Superior temporal gyrus (tissue), 1 donor: ENCODE measurements around the gene LOC101059915.
"Not testable (repeated sequence)": the region's sequence is repeated elsewhere in the genome, so short reads cannot be mapped to it uniquely, and the experiment has no call there.

Experiments used
- DNase-seq: peaks from one replicate; pipeline ENCODE4 v3.0.0-alpha.2; 2016; ENCODE audit errors: extremely low spot score

The LOC101059915 gene

DNA sequence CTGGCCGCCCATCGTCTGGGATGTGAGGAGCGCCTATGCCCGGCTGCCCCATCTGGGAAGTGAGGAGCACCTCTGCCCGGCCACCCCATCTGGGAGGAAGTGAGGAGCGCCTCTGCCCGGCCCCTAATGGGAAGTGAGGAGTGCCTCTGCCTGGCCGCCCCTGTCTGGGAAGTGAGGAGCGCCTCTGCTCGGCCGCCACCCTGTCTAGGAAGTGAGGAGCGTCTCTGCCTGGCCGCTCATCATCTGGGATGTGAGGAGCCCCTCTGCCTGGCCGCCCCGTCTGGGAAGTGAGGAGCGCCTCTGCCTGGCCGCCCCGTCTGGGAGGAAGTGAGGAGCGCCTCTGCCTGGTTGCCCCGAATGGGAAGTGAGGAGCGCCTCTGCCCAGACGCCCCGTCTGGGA, 8.3 kb downstream of the LOC101059915 start:
- DNase-seq = not testable (repeated sequence)

DNA sequence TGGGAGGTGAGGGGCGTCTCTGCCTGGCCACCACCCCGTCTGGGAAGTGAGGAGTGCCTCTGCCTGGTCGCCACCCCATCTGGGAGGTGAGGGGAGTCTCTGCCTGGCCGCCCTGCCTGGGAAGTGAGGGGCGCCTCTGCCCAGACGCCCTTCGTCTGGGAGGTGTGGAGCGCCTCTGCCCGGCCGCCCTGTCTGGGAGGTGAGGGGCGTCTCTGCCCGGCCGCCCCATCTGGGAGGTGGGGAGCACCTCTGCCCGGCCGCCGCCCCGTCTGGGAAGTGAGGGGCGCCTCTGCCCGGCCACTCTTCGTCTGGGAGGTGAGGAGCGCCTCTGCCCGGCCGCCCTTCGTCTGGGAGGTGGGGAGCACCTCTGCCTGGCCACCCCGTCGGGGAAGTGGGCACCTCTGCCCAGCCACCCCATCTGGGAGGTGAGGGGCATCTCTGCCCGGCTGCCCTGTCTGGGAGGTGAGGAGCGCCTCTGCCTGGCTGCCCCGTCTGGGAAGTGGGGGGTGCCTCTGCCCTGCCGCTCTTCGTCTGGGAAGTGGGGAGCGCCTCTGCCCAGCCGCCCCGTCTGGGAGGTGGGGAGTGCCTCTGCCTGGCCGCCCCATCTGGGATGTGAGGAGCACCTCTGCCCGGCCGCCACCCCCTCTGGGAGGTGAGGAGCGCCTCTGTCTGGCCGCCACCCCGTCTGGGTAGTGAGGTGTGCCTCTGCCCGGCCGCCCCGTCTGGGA, 8.9 kb downstream of the LOC101059915 start:
- DNase-seq = not testable (repeated sequence)

DNA sequence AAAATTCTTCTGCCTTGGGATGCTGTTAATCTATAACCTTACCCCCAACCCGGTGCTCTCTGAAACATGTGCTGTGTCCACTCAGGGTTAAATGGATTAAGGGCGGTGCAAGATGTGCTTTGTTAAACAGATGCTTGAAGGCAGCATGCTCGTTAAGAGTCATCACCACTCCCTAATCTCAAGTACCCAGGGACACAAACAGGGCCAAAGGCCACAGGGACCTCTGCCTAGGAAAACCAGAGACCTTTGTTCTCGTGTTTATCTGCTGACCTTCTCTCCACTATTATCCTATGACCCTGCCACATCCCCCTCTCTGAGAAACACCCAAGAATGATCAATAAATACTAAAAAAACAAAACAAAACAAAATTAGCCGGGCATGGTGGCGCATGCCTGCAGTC, 9.8 kb downstream of the LOC101059915 start:
- not testable (repeated sequence) for DNase-seq

DNA sequence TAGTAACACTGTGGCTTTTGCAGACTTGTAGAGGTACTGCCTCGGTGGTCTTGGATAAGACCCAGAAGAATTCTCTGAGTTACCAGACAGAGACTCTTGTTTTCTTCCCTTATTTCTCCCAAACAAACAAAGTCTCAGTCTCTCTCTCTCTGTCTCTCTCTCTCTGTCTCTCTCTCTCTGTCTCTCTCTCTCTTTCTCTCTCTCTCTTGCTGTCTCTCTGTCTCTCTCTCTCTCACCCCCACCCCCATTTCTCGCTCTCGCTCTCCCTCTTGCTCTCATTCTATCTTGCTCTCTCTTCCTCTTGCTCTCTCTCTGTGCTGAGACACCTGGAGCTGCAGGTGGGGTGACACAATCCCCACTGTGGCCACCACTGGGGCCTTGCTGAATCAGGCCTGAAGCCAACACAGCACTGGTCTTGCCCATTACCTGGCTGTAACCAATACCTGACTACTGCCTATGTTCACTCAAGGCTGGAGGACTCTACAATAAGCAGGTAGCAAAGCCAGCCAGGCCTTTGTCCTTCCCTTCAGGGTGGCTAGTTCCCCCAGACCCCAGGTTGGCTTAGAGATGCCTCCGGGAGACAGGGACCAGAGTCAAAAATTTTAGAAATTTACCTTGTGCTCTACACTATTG, 12.3 kb downstream of the LOC101059915 start:
- no peak for DNase-seq

- not testable (repeated sequence) for DNase-seq
These were observed 29.5 kb downstream of the LOC101059915 start for GRCh38 chrX:71696641-71697465.

- not testable (repeated sequence) for DNase-seq
These were observed 30.3 kb downstream of the LOC101059915 start for GRCh38 chrX:71697466-71698298.

DNA sequence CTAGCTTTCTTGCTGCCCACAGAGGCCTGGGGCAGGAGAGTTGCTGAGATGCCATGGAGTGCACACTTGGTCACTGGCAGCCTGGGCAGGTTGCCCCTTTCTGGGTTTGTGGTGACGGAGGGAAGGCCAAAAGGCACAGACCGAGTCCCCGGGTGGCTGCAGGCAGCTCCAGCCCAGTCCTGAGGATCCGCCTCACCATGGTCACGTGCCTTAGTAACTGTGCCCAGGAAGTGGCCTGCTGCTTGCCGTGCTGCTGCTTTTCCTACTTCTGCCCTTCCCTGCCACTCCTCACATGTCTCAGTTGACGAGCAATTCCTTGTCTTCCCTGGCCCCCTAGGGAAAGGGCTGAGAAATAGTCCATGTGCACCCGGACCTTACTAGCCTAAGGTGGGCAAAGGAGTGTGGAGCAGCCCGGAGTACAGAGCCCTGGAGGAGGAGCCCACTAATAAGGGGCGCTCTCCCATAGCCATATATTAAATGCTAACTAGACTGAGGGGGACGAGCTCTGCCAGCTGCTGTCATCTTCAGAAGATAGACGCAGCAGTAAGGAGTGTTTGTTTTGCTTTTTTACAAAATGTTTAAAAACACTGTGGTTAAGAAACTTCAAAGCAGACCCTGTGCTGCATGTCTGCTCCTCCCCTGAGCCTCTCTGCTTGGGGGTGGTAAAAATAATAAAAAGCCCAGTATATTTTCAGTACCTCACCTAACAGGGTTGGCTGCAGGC, 31.1 kb downstream of the LOC101059915 start:
- not testable (repeated sequence) for DNase-seq

DNA sequence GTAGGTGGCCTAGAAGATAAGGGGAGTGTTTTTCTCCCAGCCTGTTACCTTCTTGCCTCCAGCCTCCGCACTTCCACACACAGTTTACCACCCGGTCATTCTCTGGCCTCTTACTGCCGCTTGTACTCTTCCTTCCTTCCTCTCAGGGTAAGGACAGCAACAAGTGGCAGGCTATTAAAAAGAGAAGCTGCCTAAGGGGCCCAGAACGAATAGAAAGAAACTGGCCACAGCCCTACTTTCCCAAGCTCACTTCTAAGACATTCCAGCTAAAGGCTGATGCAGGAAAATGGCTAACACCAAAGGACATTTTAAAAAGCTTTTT, 31.6 kb downstream of the LOC101059915 start:
- not testable (repeated sequence) for DNase-seq

GRCh38 chrX:71702853-71703252, 35.5 kb downstream of the LOC101059915 start:
- DNase-seq = not testable (repeated sequence)

DNA sequence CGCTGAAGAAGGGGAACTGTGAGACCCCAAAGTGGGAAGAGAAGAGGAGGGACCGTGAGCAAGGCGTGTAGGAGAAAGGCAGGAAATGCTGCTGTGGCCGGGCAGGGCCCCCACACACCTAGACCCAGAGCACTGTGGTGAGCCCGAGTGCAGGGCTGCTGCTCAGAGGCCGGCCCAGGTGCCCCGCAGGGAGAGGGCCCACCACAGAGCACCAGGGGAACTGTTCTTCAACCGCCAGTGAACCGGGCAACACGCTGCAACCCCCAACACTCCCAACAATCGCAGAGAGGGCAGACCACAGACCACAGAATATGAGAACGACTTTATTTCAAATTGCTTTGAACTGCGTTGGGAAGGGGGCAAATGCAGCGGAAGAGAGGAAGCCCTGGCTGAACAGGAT, 46.7 kb downstream of the LOC101059915 start:
- DNase-seq = not testable (repeated sequence)

DNA sequence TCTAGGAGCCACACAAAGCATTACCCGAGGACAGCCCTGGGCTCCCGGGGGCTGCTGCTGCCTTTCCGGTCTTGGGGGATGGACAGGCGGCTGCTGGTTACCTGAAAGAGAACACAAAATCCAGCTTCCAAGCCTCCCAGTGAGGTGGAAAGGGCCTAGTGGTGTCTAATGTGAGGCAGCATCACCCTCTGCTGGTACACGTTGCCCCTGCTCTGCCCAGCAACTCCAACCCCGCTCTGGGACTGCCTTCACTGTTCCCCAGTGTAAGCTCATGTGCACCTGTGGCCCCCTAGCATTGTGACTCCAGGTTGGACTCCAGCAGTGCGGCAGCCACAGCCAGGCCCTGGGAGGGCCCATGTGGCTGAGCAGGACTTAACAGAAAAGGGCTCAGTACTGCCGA, 48.2 kb downstream of the LOC101059915 start:
- DNase-seq = not testable (repeated sequence)

- DNase-seq = not testable (repeated sequence)
These were observed 49.0 kb downstream of the LOC101059915 start for GRCh38 chrX:71716323-71716722.

GRCh38 chrX:71718185-71718584, 50.8 kb downstream of the LOC101059915 start, which contains the start of gene CXorf49:
Gene CXorf49, minus strand, starts transcription at chrX:71718285. Its CDS starts 134 bp downstream, at chrX:71718151.
- DNase-seq = not testable (repeated sequence)

- DNase-seq = not testable (repeated sequence)
These were observed 51.8 kb downstream of the LOC101059915 start for GRCh38 chrX:71719195-71719594.

- DNase-seq = not testable (repeated sequence)
These were observed 53.0 kb downstream of the LOC101059915 start for GRCh38 chrX:71720289-71720886.
